PFSK-1 (cell line): Measurements from ENCODE around the gene ENTREP3.

ENCODE experiments used
- FOXP2 ChIP-seq: optimal IDR thresholded peaks from 2 replicates; pipeline ENCODE3; 2011; ENCODE audit warnings: borderline replicate concordance, control low read depth, inconsistent platforms; ENCODE audit not compliant: insufficient read depth; ENCODE audit errors: extremely low read length, extremely low read depth
- POLR2AphosphoS5 ChIP-seq: IDR thresholded peaks from 2 replicates; pipeline ENCODE4 v1.6.1; 2012; ENCODE audit warnings: low read depth, mild to moderate bottlenecking, control low read depth, low read length, moderate library complexity
- REST ChIP-seq, 2 experiments: IDR thresholded peaks; 2 replicates each; pipeline versions ENCODE4 v1.6.1 to v1.8.0; 2011 to 2012; ENCODE audit warnings: low read depth in 2 of 2, low read length in 2 of 2, control low read depth in 1 of 2, inconsistent platforms in 1 of 2, mild to moderate bottlenecking in 1 of 2, moderate library complexity in 1 of 2; ENCODE audit not compliant: insufficient read depth in 1 of 2
- SIN3A ChIP-seq: IDR thresholded peaks from 2 replicates; pipeline ENCODE4 v1.6.1; 2012; ENCODE audit warnings: mild to moderate bottlenecking, low read length, moderate library complexity, borderline replicate concordance; ENCODE audit not compliant: insufficient read depth
- TAF1 ChIP-seq: IDR thresholded peaks from 2 replicates; pipeline ENCODE4 v1.6.1; 2012; ENCODE audit warnings: low read length, control low read depth, borderline replicate concordance; ENCODE audit not compliant: insufficient read depth

GRCh38 chr1:155205969-155206593, 49.2 kb downstream of the ENTREP3 start:
- TF ChIP-seq REST (IDR thresholded peaks at IDR 0.05; ENCODE audit: insufficient read depth in 1 of 2, low read depth in 2 of 2, low read length in 2 of 2) = no peak
- no peak for TF ChIP-seq TAF1
- TF ChIP-seq SIN3A = no peak
- no peak for TF ChIP-seq POLR2AphosphoS5
- no peak for TF ChIP-seq FOXP2
